Measurements from ENCODE around the gene JAG1.

JAG1 gene

GRCh38 chr20:10699489-10699888 lies 25.7 kb upstream of the JAG1 start:
- no peak for DNase-seq (ENCODE audit: low read depth in 2 of 2)

DNA sequence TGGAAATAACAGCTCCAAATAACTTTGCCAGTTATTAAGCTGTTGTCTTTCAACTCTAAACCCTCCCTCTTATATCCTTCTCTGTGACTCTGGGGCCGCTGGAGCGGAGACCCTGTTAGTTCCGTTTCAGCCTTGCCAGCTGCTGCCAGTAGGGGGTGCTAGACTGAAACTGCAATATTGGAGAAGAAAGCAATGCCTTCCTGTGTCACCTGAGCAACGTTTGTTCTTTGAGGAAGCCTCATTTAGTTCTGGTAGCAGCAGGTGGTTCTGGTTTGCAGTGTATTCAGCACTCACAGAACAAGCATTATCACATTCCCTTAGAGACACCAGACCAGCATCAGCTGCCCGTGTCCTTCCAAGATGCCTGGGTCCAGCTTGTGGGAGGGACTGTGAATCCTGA lies 22.9 kb upstream of the JAG1 start:
- no peak for DNase-seq (ENCODE audit: low read depth in 2 of 2)

- DNase-seq (ENCODE audit: low read depth in 2 of 2): no peak
Observed at GRCh38 chr20:10689385-10689784, 15.6 kb upstream of the JAG1 start.

GRCh38 chr20:10687895-10688294 lies 14.1 kb upstream of the JAG1 start:
- DNase-seq (ENCODE audit: low read depth in 2 of 2): no peak

DNA sequence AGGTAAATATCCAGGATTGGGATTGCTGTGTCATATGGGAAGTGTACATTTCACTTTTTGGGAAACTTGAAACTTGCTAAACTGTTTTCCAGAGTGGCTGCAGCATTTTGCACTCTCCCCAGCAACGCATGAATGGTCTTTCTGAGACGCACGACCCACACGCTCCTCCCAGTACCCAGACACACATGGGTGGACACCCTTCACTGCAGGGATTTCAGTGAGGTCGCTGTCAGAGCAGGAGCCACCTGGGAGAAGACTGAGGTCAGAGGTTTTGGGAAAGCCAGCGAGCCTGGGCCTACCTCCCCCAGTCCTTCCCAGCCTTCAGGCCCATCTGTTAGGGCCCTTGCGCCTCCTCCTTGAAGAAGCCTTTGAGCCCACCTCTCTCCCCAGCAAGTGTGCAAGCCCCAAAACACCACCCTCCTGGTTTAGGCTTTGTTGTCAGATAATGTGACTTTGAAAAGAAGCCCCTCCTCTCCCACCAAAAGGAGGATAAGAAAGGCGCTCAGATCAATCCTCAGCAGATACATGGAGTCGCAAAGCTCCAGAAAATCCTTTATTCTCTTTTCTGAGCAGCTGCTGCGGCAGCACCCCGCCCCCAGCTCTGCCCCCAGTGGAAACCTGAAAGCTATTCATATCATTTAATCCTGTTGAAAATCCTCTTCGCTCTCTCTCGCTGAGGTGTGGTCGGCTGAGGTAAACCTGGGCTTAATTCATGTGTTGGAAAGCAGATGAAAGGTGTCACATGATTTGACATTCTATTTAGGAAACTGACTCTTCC lies 12.7 kb upstream of the JAG1 start:
- no peak for DNase-seq (ENCODE audit: low read depth in 2 of 2)

GRCh38 chr20:10683537-10683936 lies 9.7 kb upstream of the JAG1 start:
- no peak for DNase-seq (ENCODE audit: low read depth in 2 of 2)

- no peak for DNase-seq (ENCODE audit: low read depth in 2 of 2)
Observed at GRCh38 chr20:10682939-10683338, 9.1 kb upstream of the JAG1 start.

- no peak for DNase-seq (ENCODE audit: low read depth in 2 of 2)
Observed at GRCh38 chr20:10681494-10681893, 7.7 kb upstream of the JAG1 start.

DNA sequence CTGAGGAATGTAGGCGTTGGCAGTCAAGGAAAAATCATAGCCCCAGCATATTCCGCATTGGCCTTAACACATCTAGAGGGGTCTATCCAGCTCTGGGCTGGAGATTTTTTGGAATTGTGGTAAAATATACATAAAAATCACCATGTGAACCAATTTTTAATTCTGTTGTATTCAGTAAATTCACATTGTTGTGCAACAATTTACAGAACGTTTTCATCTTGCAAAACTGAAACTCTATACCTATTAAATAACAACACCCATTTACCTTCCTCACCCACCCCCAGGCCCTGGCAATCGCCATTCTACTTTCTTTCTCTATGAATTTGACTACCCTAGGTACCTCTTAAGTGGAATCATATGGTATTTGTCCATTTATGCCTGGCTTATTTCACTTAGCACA lies 6.8 kb upstream of the JAG1 start:
- DNase-seq (ENCODE audit: low read depth in 2 of 2): no peak

DNA sequence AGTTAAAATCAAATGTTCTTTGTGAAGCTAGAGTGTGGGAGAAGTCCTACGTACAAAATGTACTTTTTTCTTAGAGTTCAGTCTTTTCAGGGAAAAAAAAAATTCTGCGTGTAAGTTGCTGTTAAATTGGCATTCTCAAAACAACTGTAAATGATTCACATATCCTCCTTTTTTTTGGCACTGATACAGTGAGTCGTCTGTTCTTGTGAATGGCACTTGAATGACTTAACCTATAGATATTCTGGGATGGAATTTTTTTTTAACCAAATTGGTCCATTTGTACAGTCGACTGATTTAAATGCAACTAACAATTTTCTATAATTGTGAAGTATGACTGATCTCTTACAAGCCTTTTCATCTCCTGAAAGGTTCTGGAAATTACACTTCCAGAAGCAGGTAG lies 5.5 kb upstream of the JAG1 start:
- no peak for DNase-seq (ENCODE audit: low read depth in 2 of 2)

DNA sequence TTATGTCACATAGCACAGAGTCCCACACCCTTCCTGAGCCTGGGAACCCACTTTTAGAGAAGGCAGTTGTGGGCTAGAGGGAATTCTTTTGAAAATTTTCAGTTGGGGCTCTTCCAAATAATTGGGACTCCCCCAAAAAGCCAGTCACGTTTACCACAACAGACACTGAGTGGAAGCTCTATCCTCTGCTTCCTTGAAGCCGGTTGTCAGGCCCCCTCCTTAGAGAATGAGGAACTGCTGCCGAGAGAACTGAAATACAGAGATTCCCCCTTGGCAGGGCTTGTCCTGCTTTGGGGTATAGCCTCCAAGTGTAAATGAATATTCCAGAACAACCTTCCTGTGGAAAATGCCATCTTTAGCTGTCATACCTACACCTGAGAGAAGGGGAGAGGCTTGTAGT lies 2.7 kb upstream of the JAG1 start:
- no peak for DNase-seq (ENCODE audit: low read depth in 2 of 2)

GRCh38 chr20:10675450-10675848 lies 1.6 kb upstream of the JAG1 start:
- DNase-seq (ENCODE audit: low read depth in 2 of 2): no peak

- no peak for DNase-seq (ENCODE audit: low read depth in 2 of 2)
Observed at GRCh38 chr20:10674684-10675449, 1.1 kb upstream of the JAG1 start.

GRCh38 chr20:10673176-10673841 lies 490 bp downstream of the JAG1 start:
- no peak for DNase-seq (ENCODE audit: low read depth in 2 of 2)

- no peak for DNase-seq (ENCODE audit: low read depth in 2 of 2)
Observed at GRCh38 chr20:10672624-10673127, 1.1 kb downstream of the JAG1 start.

DNA sequence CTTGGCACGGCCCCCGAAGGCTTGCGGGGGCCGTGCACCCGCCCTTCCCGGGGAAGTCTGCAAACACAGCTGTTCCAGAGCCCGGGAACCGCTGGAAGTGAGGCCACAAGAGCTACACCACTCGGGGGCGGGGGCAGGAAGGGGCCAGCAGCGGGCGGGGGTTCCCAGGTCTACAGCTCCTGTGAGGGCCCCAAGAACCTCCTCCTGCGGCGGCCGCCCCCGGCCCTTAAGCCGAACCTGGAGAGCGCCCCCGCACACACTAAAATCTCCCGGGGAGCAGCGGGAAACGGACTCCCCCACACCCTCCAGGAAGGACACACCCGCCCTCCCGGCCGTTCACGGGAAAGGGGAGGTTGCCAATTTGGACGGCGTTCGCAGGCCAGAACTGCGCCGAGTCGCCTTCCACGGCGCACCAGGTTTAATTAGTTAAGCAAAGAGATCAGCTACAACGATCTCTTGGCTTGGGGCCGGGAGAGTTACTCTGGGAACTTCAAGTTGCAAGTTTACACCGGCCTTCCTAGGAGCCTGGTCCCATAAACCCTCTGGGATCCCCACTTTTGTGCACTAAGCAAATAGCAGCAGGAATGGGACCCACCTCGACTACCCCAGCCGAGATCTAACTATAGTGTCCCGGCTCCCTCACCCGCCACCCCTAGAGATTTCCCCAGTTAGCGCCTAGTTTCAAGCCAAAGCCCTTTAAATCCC lies 1.7 kb downstream of the JAG1 start:
- no peak for DNase-seq (ENCODE audit: low read depth in 2 of 2)

DNA sequence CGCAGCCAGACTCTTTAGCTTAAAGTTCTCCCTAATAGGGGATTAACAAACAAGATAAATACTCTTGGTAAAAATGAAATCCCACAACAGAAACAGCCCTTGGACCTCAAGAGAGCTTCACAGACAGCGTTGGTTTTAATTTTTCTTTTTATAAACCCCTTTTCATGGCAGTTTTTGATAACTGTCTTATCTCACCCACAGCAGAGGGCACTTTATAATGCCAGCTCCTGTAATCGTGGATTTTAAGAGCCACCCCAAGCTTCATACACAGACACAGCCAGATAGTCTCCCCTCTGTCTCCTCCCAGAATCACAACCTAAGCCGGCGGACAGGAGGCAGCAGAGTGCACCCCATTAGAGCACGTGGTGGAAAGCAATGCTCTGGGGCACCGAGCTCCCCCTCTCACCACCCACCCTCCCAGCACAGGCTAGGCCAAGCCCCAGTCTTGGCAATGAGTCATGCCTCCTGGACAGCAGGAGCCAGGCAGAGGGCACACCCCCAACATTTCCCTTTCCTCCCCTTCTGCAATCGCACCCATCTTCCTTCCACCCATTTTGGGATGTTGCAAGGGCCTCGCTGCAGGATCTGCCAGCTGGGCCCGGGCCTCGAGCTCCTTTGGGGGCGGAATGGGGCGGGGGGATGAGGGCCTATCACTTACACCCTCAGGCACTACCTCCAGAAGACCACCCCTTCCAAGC lies 2.4 kb downstream of the JAG1 start:
- no peak for DNase-seq (ENCODE audit: low read depth in 2 of 2)

- no peak for DNase-seq (ENCODE audit: low read depth in 2 of 2)
Observed at GRCh38 chr20:10670501-10671220, 3.1 kb downstream of the JAG1 start.

GRCh38 chr20:10669843-10670446 lies 3.9 kb downstream of the JAG1 start:
- no peak for DNase-seq (ENCODE audit: low read depth in 2 of 2)

DNA sequence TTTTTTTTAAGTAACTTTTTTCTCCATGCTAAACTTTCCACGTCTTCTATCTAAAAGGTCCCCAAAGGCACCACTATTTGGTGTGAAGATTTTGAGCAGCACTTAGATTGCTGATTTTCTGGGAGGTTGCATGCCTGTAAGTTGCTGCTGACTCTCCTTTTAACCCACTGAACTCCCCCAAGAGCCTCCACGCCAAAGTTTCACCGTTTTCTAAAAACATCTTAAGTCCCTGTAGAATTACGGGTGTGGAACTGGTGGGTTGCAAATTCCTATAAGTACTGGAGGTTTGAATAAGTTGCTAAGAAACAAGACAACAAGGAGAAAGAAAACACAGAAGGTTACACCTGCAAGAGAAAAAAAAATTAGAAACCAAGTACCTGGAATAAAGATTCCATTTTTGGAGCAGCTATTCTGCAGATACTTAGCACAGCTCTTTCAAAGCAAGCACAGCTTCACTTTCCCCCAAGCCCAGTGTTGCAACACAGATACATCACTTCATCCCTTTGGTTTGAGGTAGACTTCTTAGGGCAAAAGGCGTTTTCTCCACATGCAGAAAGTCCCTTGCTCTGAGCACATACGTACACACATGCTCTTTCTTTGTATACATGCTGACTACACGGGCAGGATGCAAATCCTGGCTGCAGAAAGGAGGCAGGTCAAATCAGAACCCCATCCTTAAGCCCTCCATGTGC lies 5.0 kb downstream of the JAG1 start:
- DNase-seq (ENCODE audit: low read depth in 2 of 2): no peak
